Measurements from ENCODE around the gene ZFP82. TPM values are rescaled to one million over a fixed set of nuclear protein-coding genes. Genes with fewer than 3 reads are reported as not detected.

ZFP82 gene
- total RNA-seq, 6 experiments from 2014 or later, result 1.7 to 3.9 (median 3.4) TPM

DNA sequence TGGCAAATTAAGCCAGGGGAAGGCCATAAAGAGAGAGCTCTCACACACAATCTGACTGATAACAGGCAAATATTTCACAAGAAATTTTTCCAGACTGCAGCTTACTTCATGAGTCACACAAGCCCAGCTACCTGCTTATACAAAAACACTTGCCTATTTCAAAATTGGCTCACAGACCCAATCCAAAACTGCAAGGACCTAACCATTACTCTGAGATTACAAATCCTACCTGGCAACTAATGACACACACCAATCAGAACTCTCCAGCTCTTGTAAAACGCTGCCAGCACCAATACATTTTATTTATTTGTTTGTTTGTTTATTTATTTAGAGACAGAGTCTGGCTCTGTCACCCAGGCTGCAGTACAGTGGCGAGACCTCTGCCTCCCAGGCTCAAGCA is 18.1 kb upstream of the ZFP82 start:
- peaks cover 9% of the 10 kb centered on the region for H3K36me3 Mint-ChIP-seq (ENCODE audit: low read depth)

GRCh38 chr19:36423925-36424324 is 5.5 kb upstream of the ZFP82 start:
- H3K36me3 Mint-ChIP-seq (ENCODE audit: low read depth), result peaks cover 14% of the 10 kb centered on the region
- H3K9me3 Mint-ChIP-seq, result peaks cover 54% of the 10 kb centered on the region
- no peak for DNase-seq
- no peaks in the 10 kb centered on the region; the same call in 1 of the 2 replicates for H3K4me1 Mint-ChIP-seq (ENCODE audit: low read depth)
- peaks cover 4% of the 10 kb centered on the region; the same call in 1 of the 2 replicates for H3K27me3 Mint-ChIP-seq (ENCODE audit: insufficient read depth)
- TF ChIP-seq, protein P1, sequence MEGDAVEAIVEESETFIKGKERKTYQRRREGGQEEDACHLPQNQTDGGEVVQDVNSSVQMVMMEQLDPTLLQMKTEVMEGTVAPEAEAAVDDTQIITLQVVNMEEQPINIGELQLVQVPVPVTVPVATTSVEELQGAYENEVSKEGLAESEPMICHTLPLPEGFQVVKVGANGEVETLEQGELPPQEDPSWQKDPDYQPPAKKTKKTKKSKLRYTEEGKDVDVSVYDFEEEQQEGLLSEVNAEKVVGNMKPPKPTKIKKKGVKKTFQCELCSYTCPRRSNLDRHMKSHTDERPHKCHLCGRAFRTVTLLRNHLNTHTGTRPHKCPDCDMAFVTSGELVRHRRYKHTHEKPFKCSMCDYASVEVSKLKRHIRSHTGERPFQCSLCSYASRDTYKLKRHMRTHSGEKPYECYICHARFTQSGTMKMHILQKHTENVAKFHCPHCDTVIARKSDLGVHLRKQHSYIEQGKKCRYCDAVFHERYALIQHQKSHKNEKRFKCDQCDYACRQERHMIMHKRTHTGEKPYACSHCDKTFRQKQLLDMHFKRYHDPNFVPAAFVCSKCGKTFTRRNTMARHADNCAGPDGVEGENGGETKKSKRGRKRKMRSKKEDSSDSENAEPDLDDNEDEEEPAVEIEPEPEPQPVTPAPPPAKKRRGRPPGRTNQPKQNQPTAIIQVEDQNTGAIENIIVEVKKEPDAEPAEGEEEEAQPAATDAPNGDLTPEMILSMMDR (IDR thresholded peaks at IDR 0.05), result no peak
- H3K4me3 Mint-ChIP-seq, result no peak overlapping the region
- no peak overlapping the region for H3K27ac Mint-ChIP-seq

More for the DNA sequence above, 18.1 kb upstream of the ZFP82 start:
- Mint-ChIP-seq H3K4me1 (ENCODE audit: low read depth) (no peaks in the 10 kb centered on the region), H3K27ac (no peak overlapping the region), H3K27me3 (ENCODE audit: insufficient read depth) (no peaks in the 10 kb centered on the region), H3K9me3 (peaks cover 46% of the 10 kb centered on the region), H3K4me3 (no peak overlapping the region)
- TF ChIP-seq, protein P1 (IDR thresholded peaks at IDR 0.05), result no peak
- DNase-seq, result no peak

- H3K9me3 Mint-ChIP-seq, result peaks cover 65% of the 10 kb centered on the region
- TF ChIP-seq, protein P1 (IDR thresholded peaks at IDR 0.05), result no peak
- DNase-seq, result no peak
- no peak overlapping the region for H3K4me3 Mint-ChIP-seq
- H3K4me1 Mint-ChIP-seq (ENCODE audit: low read depth), result peaks cover 7% of the 10 kb centered on the region; the same call in 1 of the 2 replicates
- no peak overlapping the region for H3K27ac Mint-ChIP-seq
- H3K27me3 Mint-ChIP-seq (ENCODE audit: insufficient read depth), result peaks cover 4% of the 10 kb centered on the region; the same call in 1 of the 2 replicates
- H3K36me3 Mint-ChIP-seq (ENCODE audit: low read depth), result peaks cover 21% of the 10 kb centered on the region
Observed at GRCh38 chr19:36421749-36422481, 3.5 kb upstream of the ZFP82 start.

DNA sequence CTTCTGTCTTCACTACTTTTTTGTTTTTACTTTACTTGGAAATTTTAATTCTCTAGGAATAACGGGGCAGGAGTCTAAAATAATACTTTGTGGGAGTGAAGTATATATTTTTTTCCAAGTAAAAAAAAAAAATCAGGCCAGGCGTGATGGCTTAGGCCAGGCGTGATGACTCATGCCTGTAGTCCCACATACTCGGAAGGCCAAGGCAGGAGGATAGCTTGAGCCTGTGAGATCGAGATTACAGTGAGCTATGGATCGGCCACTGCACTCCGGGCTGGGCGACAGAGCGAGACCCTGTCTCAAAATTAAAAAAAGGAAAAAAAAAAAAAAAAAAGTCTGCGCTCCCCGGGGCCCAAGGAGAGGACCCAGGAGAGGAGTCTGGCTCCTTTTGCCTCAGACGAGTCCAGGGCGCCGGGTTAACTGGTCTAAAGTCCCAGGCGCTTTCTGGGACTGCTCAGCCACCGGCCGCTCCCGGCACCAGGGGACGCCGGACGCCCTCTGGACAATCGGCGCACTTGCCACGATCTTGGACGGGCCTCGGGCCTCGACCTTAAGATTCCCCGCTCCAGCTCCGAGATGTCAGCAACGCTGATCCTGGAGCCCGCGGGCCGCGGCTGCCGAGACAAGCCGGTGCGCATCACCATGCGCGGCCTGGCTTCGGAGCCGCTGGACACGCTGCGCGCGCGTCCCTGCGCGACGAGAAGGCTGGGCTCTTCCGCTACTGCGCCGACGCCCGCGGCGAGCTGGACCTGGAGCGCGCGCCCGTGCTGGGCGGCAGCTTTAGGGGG is 2.7 kb upstream of the ZFP82 start:
- no peak for DNase-seq
- TF ChIP-seq, protein P1 (IDR thresholded peaks at IDR 0.05), result no peak
- Mint-ChIP-seq H3K4me3 (no peak overlapping the region), H3K27ac (no peak overlapping the region), H3K27me3 (ENCODE audit: insufficient read depth) (peaks cover 4% of the 10 kb centered on the region; the same call in 1 of the 2 replicates), H3K9me3 (peaks cover 65% of the 10 kb centered on the region), H3K36me3 (ENCODE audit: low read depth) (peaks cover 26% of the 10 kb centered on the region), H3K4me1 (ENCODE audit: low read depth) (peaks cover 7% of the 10 kb centered on the region; the same call in 1 of the 2 replicates)

DNA sequence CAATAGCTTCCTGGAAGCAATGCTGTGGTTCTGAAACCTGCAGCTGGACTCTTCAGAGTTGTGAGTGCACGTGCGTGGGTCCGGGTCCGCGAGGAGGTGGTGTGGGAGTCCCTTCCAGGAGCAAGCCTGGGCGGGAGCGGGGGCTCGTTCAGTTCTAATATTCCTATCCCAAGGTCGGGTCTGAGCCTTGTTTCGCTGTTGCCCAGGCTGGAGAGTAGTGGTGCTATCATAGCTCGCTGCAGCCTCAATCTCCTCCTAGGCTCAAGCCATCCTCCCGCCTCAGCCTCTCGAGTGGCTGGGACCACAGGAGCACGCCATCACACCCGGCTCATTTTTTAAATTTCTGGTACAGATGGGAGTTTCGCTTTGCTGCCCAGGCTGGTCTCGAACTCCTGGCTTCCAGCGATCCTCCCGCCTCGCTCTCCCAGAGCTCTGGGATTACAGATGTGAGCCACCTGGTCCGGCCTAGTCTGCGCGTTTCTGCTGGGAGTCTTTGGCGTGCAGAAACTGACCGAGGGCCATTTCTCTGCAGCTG is 625 bp downstream of the ZFP82 start:
- Mint-ChIP-seq H3K36me3 (ENCODE audit: low read depth) (peaks cover 41% of the 10 kb centered on the region), H3K9me3 (peaks cover 61% of the 10 kb centered on the region), H3K27ac (peak overlapping the region; percentile 84), H3K4me3 (peak overlapping the region; percentile 89), H3K27me3 (ENCODE audit: insufficient read depth) (peaks cover 4% of the 10 kb centered on the region; the same call in 1 of the 2 replicates), H3K4me1 (ENCODE audit: low read depth) (peaks cover 7% of the 10 kb centered on the region; the same call in 1 of the 2 replicates)
- DNase-seq, result no peak
- TF ChIP-seq, protein P1 (IDR thresholded peaks at IDR 0.05), result no peak
